Superior temporal gyrus (tissue), 1 donor: Measurements from ENCODE around the gene CHRND.

Experiments
- DNase-seq: peaks from one replicate; pipeline ENCODE4 v3.0.0-alpha.2; 2016; ENCODE audit errors: extremely low spot score

The CHRND gene

DNA sequence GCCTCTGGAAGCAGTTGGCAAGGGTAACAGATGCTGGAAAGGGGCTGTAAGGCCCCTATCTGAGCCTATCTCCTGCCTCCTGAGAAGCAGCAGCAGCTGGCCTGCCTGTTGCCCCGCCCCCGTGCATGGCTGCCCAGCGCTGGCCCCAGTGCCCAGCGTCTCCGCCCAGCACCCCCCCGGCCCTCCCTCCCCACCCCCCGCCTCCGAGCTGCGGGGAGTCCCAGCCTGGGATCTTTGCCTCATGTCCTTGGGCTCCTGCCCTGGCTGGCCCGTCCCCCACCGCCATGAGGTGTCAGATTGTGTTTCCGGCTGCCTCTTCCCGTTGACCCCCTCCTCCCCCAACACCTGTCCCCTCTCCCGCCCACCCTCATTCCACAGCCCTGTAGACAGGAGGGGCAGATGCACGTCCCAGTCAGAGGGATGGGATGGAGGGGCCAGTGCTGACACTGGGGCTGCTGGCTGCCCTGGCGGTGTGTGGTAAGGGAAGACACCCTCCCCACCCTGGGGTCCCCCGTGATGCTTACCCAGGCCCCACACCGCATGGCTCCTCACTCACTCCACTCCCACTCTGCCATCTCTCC, at the start of gene CHRND:
Gene CHRND, plus strand, starts transcription at position 370 of the 581 bp plus-strand sequence. Its CDS starts 56 bp downstream, at position 426.
- no peak for DNase-seq

DNA sequence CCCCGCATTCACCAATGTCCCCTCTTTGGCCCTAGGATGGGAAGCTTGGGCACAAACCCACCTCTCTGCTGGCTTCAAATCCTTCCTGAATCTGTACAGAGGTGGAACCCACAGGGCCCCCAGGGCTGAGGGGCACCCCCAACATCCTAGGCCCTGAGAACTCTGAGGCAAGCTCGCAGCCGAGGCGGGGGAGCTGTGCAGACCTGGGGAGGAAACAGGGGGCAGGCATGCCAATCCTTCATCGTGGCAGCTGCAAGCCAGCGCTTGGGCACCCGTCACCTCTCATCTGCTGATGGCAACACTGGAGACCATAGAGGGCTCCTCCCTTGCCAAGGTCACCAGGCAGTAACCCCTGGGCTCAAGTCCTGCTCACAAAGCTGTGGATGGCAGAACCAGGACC, 49.2 kb upstream of the CHRND start:
- DNase-seq = no peak

DNA sequence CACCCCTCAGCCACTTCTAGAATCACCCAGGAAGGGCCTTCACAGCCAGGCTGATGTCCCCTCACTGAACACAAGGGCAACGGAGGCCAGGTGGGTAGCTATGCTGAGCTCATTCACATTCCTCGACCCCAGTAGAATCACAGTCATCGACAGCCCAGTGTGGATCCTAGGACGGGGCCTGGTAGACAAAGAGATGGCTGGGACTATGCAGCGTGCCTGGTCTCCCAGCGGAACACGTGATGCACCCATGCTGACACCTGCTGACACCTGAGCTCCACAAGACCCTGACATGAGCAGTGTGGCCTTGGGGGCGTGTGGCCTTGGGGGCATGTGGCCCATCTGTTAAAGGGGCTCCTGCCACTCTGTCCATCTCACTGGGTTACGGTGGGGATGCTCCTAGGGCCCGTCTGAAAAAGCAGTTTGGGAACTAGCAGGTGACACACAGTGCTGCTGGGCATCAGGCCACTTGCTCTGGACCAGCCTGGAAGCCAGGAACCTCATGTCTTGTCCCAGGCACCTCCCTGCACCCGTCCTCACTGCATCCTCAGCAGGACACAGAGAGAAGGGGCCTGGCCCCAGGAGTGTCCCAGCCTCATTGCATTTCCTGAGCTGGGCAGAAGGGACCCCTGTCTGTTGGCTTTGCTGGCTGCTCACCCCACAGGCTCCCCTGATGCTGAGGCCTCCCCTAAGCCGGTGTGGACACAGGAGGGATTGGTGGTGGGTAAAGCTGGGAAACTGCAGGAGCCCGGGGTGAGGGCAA, 48.0 kb upstream of the CHRND start:
- DNase-seq = no peak

DNA sequence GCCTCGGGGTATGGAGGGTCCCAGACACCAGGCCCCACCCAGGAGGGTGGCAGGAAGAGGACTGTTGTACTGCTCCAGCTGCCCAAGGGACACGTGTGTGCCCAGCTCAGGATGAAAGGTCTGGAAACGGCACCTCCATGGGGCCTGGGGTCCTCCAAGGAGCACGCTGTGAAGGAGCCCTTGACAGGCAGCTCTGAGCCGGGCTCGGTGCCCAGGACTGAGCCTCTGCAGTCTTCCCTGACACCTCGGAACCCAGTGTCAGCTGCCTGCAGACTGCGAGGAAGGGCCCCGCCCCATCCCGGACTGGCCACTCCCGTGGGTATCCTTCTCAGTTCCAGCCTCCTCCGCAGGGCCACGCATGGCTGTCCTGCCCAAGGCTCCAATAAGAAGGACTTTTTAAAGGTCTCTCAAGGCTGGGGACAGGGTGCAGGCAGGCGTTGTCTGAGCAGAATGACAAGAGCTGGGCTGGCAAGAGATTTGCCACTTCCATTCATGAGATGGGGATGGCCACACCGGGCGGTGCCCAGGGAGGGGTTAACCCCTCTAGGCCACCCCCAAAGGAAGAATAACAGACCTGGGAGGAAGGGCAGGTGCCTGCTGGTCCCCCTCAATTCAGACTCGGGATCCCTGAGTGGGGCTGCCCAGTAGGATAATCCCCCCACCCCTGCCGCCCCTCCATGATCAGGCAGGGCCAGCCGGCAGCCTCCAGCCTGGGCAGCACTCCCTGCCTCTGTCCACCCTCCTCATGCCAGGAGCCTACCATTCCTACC, 47.2 kb upstream of the CHRND start:
- DNase-seq = no peak

DNA sequence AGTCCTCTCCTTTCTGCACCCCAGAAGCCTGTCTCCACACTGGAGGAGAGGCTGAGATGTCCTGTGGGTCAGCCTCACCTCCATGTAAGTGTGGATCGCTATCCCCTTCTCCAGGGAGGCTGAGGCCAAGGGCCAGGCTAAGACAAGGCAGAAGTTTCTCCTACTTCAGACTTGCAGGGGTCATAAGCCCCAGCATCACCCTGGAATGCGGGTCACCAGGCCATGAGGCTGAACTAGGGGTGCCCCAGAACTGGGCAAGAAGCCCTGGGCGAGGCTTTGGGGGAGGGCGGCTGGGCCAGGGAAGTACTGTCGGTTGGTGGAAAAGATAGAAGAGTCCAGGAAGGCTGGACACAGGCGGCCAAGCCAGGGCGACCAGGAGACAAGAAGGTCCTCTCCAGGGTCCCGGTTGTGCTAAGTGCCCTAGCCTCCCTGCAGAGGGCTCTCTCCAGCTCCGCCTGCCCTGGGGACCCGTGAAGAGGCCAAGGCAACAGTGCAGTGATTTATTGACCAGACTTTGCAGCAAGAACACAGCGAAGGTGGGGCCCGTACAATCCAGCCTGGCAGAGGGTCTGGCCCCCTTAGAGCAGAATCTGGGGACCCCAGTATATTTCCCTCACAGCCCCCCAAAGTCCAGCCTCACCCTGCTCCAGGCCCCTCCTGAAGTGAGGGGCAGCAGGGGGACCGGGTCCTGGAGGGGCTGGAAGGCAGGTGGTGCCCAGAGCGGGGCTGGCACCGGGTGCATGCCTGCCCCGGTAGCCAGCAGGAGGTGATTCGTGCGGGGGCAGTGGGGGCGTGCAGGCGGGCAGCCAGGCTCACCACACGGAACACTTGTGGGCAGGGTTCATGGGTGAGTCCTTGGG, 46.4 kb upstream of the CHRND start:
- DNase-seq = no peak

DNA sequence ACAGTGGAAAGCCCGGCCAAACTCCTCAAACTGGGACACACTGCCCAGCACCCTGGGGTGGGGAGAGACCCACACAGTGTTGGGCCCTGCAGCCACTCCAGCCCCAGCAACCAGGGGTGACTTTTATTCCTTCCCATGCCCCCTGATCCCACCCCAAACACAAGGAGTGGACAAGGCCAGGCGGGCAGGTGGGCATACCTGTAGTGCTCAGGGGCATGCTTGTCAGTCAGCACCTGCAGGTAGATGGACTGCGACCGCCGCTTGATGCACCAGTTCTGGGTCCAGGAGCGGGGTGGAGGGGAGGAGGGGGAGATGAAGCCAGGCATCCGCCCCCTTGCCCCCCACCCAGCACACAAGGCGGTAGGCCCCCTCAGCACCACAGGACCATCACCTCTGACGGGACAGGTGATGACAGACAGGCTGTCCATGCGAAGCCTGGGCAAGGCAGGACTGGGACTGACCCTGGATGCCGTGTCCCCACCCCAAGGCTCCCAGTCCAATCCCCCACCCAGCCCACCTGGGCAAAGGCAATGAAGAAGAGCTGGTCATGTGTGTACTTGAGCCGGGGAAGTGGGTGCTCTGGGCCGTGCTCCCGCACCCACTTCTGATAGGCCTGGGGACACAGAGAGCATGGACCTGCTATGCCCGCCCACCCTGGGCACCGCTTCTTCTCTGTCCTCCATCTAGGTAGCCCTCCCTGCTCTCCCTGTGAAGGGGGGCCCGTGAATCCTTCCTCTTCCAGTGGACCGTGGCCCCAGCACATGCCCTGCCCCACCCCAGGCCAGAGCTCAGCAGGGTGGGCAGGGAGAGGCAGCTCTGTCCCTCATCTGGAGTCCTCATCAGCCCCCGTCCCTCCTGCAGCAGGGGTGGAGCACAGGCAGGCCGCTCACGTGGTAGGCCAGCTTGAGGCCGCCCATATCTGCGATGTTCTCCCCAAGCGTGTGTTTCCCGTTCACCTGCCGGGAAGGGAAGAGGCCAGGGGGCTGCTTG, 45.5 kb upstream of the CHRND start:
- DNase-seq = no peak

DNA sequence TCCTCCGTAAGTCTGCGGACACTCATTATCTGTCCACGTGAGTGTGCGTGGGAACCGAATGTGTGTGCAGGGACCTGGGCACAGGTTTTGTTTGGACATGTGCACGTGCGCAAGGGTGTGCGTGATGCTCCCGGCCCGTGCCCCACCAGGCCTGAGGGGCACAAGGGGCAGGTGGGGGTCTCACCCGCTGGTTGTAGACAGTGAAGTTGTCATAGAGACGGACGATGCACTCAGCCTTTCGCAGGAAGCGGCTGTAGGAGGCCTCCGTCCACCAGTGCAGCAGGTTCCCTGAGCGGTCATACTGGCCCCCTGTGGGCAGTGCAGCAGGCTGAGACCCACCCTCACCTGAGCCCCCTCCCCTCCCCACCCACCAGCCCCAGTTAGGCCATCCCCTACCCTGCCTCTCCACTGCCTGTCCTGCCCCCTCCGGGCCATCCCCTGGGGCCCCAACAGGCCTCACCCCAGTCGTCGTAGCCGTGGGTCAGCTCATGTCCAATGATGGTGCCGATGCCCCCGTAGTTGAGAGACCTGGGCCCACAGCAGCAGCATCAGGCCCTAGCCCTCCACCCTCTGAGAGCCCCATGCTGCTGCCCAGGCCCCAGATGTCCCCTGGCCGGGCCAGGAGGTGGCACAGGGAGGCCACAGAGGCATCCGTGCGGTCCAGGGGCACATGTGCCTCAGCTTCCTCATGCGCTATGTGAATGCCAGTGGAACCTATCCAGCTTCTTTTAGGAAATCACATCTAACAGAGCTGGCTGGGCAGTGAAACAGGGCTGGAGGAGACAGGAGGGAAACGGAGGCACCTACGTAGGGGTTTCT, 44.4 kb upstream of the CHRND start:
- DNase-seq = no peak

DNA sequence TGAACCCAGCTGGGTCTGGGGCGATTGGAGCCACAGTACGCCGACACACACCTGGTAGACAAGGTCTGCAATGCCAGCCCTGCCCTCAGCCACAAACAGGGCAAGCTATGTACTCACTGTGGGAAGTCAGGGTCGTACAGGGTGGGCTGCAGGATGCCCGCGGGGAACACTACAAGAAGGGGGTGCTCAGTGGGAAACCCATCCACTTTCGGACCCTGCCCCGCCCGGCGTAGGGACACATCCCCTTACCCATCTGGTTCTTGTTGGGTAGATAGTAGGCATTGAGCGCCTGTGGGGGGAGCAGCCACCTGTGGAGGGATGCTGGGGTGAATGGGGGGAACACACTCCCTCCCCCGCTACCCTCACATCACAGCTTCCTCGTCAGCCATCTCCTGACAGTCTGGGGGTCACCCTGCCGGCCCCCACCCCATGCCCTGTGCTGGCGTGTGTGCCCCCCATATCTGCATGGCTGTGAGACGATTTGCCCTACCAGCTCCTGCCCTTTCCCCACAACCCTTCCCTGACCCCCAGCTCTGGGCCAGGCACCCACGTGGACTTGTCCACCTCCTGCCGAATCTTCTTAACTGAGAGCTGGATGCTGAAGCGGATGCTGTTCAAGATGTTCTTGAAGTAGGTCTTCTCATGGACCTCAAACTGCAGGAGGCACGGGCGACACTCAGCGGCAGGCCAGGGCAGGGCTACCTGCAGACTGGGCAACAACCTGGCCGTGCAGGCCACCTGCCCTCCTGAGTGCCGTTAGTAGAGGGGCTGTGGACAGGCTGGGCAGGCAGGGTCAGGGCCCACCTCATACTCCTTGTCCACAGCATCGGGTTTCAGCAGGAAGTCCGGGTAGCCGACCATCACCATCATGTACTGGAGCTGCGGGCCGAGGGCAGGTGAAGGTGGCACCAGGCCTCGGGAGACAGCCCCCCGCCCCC, 43.4 kb upstream of the CHRND start:
- no peak for DNase-seq

DNA sequence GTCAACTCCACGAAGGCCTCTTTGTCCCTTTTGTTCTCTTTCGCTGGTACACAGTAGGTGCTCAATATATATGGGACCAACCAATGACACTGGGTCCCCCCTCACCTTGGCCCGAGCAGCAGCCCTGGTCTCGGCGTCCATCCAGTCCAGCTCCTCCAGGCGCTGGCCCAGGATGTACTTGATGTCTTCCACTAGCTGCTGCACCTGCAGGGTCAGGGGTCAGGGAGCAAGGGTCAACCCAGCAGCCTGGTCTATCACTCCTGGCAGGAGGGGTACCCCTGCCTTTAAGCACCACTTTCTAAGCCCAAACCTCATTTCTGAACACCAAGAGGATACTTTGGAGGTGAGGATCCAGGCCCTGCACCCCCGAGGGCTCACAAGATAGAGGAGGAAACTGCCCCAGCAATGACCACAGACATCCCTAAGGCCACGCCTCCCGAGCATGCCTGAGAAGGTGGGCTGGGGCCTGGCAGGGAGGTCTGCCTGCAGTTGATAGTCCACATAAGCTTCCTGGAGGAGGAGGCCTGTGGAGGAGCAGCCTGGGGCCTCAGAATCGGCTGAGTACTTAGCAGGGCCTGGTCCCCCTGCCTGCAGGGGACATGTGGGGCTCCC, 42.5 kb upstream of the CHRND start:
- no peak for DNase-seq

DNA sequence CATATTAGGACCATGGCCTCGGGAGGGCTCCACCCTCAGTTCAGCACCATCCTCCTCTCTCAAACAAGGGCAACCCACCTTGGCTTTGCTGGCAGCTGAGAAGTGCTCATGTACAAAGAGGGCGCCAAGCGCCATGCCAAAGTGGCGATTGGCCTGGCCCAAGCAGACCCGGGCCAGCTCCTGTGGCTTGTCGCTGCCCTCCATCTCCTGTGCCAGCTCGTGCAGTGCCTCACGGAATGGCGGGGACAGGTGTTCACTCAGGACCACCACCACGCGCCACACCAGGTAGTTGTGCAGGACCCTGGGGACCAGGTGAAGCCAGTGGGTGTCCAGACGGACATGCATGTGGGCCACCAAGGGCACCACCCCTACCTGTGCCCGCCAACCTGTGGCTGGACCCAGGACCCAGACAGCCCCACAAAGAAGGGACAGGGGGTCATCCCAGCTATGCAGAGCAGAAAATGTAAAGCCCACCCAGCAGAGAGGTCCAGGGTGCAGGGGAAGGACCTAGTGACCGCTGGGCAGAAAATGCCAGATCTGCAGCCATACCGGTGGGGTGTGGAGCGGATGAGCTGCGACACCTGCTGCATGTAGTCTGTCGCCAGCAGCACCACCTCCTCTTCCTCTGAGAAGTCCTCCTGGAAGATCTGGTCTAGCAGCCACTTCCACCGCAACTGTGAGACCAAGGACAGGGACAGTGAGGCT, 41.9 kb upstream of the CHRND start:
- no peak for DNase-seq

DNA sequence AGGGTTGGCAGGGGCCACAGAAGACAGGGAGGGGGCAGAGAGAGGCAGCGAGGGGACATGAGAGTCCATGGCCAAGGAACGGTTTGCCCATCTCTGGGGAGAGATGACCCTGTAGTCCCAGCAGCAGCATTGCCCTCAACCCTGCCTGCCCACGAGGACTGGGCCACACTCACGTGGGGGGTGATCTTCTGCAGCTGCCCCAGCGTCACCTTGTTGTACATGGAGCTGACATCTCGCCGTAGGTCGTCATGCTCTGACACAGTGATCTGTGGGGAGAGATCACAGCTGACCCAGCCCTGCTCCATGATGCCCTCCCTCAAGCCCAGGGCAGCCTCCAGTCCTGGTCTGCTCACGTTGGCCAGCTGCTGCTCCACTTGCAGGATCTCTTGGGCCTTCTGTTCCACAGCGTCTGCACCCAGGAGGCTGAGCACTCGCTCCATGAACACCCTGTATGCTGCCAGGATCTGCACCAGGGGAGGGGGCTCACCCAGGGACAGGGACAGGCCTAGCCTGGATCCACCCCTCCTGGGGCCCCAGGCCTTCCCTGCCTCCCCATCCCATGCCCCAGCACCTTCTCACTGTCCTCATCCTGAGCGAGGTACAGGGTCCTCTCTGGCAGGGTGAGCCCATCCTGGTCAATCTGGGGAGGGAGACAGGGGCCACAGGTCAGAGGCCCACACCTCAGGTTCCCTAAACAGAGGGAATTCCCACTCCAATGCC, 41.2 kb upstream of the CHRND start:
- DNase-seq = no peak

DNA sequence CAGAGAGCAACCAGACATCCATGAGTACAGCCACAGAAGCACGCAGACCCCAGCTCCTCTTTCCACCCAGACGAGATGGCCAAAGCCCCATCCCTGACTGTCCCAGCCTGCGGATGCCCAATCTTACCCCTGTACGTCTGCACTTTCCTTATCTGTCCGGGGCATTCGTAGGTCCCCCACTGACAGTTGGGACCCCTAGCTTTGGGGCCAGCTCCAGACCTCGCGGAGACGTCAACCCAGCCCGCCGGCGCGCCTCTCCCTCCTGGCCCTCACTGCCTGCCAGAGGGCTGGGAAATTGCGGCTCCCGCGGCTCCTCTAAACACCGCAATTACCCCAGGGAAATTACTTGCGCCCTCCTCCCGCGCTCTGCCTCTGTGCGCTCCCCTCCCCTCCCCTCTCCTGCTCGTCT, 40.6 kb upstream of the CHRND start:
- no peak for DNase-seq

DNA sequence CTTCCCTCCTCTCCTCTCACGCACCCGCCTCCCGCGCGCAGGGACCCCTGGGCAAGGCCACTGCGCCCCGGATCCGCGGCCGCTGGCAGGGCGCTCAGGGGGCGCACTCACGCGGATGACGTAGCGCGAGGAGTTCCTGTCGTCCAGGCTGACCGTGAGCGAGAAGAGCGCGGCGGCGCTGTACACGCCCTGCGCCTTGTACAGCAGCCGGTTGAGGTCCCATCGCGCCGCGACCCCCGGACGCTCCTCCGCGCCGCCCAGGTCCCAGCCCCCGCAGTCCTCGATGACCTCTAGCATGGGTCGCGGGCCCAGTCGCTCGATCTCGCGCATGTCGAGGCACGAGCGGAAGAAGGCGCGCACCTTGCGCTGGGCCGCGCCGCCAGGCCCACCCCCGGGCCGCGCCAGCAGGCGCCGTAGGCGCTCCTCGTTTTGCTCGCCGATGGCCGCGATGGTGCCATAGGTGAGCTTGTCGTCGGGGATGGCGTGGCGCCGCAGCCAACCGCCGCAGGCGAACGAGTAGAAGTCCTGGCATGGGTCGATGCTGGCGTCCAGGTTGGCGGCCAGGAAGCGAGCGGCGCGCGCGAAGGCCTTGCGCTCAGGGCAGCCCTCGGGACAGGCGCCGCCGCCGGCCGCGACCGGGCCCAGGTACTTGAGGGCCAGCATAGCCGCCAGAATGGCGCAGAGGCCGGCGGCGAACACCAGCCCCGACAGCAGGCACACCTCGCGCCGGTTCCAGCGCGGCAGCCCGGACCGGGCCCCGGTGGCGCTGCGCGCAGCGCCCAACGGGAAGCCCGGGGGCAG, 40.0 kb upstream of the CHRND start:
- DNase-seq = no peak

DNA sequence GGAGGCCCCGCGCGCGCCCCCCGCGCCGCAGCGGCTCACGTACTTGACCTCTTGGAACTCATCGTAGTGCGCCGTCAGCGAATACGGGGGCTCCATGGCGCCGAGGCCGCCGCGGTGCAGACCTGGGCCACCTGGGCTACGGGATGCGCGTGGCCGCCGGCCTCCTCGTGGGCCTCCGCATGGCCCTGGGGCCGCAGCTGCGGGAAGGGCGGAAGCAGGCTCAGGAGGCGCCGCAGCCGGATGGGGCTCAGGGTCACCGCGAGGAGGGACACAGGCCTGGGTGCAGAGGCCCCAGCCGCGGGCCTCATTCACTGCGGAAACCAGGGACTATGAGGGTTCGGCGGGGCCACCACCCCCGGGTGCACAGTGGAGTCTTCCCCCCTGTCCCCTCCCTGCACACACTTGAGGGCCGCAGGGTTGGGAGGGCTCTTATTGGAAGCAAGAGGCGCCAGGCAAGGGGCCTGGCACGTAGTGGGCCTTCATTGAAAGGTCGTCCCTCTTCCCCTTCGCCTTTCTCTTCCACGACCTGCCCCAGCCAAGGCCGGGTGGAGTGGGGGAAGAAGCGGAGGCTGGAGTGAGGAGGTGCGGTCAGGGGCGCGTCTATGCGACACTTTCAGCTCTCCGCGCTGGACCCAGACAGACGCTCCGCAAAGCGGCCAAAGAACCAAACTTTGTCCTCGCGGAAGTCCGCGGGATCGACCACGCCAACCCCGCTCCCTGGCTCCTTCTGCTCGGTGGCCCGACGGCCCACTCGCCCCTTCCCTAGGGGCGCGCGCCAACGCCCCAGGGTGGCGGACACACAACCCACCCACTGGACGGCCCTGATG, 39.2 kb upstream of the CHRND start:
- DNase-seq = no peak

DNA sequence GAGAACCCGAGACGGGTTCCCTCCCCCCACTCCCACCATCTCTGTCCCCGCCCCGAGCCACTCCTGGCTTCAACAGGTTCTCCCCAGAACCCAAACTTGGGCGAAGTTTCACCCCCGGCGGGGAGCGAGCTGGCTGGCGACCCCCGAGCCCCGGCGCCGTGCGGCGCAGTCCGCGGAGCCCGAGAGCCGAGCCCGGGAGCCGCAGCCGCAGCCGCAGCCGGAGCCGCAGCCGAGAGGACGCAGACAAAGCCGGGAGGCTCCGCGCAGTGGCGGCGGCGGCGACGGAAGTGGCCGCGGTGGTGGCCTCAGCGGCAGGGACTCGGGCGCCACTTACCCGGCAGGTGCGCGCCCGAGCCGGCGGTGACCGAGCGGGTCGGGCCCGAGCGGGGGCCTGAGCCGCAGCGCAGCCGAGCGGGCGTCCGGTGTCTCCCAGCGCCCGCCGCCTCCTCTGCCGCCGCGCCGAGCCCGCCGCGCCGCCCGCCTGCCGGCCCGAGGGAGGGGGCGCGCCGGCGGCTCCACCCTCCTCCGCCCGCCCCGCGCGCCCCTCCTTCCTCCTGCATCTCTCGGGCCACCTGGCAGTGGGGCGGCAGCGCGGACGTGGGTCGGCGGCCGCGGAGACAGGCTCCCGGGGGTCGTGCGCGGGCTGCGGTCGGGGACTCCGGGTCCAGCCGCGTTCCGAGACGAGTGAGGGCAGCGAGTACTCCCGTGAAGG, 38.4 kb upstream of the CHRND start, which contains the start of gene ECEL1:
Gene ECEL1, minus strand, starts transcription at position 450 of the 712 bp plus-strand sequence. CDS start 1,181 bp downstream, outside the sequence.
- no peak for DNase-seq
